K562 (cell line): Measurements from ENCODE around the gene FJX1. TPM values are rescaled to one million over a fixed set of nuclear protein-coding genes. Genes with fewer than 3 reads are reported as not detected.

ENCODE experiments used
- ATAC-seq: fragments of 200-7000 bp; cut with Tn5 transposase; 3 replicates; pipeline ENCODE4 v1.9.1; 2020; ENCODE audit warnings: moderate library complexity
- BruUV-seq: library from RNA; stranded (reverse); fragments of 400-500 nt; replicated peaks from 2 replicates; lab custom pipeline; 2021; lab: Mats Ljungman, UMichigan
- CTCF ChIA-PET: fragments of 300-600 bp; formaldehyde crosslinking; extraction: SDS; loops from one replicate; lab custom pipeline; 2021; ENCODE audit warnings: low intra/inter-chr PET ratio; lab: Yijun Ruan, JAX
- POLR2A ChIA-PET: fragments of 300-600, 350-650 bp; sonication (Branson Sonifier 250); formaldehyde crosslinking; extraction: SDS; loops from one replicate; lab custom pipeline; 2021; ENCODE audit warnings: antibody characterized with exemption, inconsistent platforms; lab: Yijun Ruan, JAX
- DNase-seq, 4 experiments: peaks; one replicate each; pipeline versions ENCODE4 v3.0.0 to v3.0.0-alpha.2; 2011 to 2018; ENCODE audit warnings: low spot score in 3 of 4, mixed read lengths in 3 of 4; ENCODE audit errors: extremely low read depth in 1 of 4
- FAIRE-seq: peaks from 2 replicates; lab custom pipeline; 2011; peaks lifted over from hg19 to GRCh38; lab: Jason Lieb, UNC
- H2AFZ ChIP-seq: 2 replicates; pipeline ENCODE4 v1.6.0; 2011; ENCODE audit warnings: low read depth, low read length, control low read depth, inconsistent platforms
- H3K27ac ChIP-seq: fragments of 200-600 bp; 3 replicates; pipeline ENCODE4 v1.8.0; 2011; ENCODE audit warnings: low read depth, mild to moderate bottlenecking, control low read depth, inconsistent platforms, low read length, moderate library complexity, mixed read lengths; ENCODE audit errors: extremely low read depth
- H3K27me3 ChIP-seq, 2 experiments: fragments of 300-600 bp in 1 of 2; 2 replicates in 1 of 2; 3 replicates in 1 of 2; pipeline versions ENCODE4 v1.6.0 to v1.8.0; 2011; ENCODE audit warnings: inconsistent platforms in 2 of 2, low read length in 2 of 2, mild to moderate bottlenecking in 1 of 2, mixed read lengths in 1 of 2, moderate library complexity in 1 of 2; ENCODE audit not compliant: control insufficient read depth in 2 of 2, insufficient read depth in 2 of 2
- H3K36me3 ChIP-seq: fragments of 300-600 bp; 3 replicates; pipeline ENCODE4 v1.8.0; 2011; ENCODE audit warnings: mild to moderate bottlenecking, low read length, inconsistent platforms; ENCODE audit not compliant: control insufficient read depth, insufficient read depth
- H3K4me1 ChIP-seq, 2 experiments: fragments of 200-600 bp in 1 of 2; replicated peaks in 1 of 2; 2 replicates in 1 of 2; 3 replicates in 1 of 2; pipeline versions ENCODE4 v1.5.1 to v1.8.0; 2011; ENCODE audit warnings: inconsistent platforms in 2 of 2, low read length in 2 of 2, mild to moderate bottlenecking in 1 of 2, mixed read lengths in 1 of 2, moderate library complexity in 1 of 2; ENCODE audit not compliant: control insufficient read depth in 2 of 2, insufficient read depth in 2 of 2
- H3K4me2 ChIP-seq: 2 replicates; pipeline ENCODE4 v1.6.1; 2011; ENCODE audit warnings: low read length, control low read depth, inconsistent platforms, mixed read lengths; ENCODE audit not compliant: insufficient read depth
- H3K4me3 ChIP-seq: fragments of 200-600 bp; sonication (generic), shearing (Covaris generic); 2 replicates; pipeline ENCODE4 v1.5.1; 2016; ENCODE audit warnings: control low read depth, inconsistent platforms
- H3K79me2 ChIP-seq: fragments of 200-600 bp; 3 replicates; pipeline ENCODE4 v1.8.0; 2011; ENCODE audit warnings: low read length, inconsistent platforms; ENCODE audit not compliant: control insufficient read depth, insufficient read depth
- H3K9ac ChIP-seq, 2 experiments: 2 replicates each; pipeline versions ENCODE4 v1.6.0 to v1.6.1; 2011; ENCODE audit warnings: low read depth in 2 of 2, low read length in 2 of 2, control low read depth in 1 of 2, inconsistent platforms in 1 of 2, mild to moderate bottlenecking in 1 of 2, mixed read lengths in 1 of 2; ENCODE audit not compliant: insufficient read depth in 1 of 2
- H3K9me1 ChIP-seq: one replicate; pipeline ENCODE4 v1.6.0; 2011; ENCODE audit warnings: inconsistent platforms, mild to moderate bottlenecking, low read length, moderate library complexity; ENCODE audit not compliant: control insufficient read depth, insufficient read depth
- H3K9me3 ChIP-seq: replicated peaks from 2 replicates; pipeline ENCODE4 v1.5.1; 2011; ENCODE audit warnings: low read depth, low read length, inconsistent platforms; ENCODE audit not compliant: control insufficient read depth, insufficient read depth
- H4K20me1 ChIP-seq: replicated peaks from 2 replicates; pipeline ENCODE4 v1.6.1; 2011; ENCODE audit warnings: low read length, inconsistent platforms, mixed read lengths; ENCODE audit not compliant: control insufficient read depth, insufficient read depth
- AFF4 ChIP-seq: sonication (generic); formaldehyde crosslinking; IDR thresholded peaks from 2 replicates; pipeline ENCODE4 v1.8.0; 2023; ENCODE audit warnings: mild to moderate bottlenecking, missing genetic modification reagents
- ARHGAP35 ChIP-seq: fragments of 450-650 bp; IDR thresholded peaks from 2 replicates; pipeline ENCODE4 v1.6.1; 2018; ENCODE audit not compliant: partially characterized antibody
- GTF2B ChIP-seq: IDR thresholded peaks from 2 replicates; pipeline ENCODE4 v1.6.1; 2011; ENCODE audit not compliant: insufficient read length; ENCODE audit errors: extremely low read depth
- KAT8 ChIP-seq: fragments of 450-650 bp; IDR thresholded peaks from 2 replicates; pipeline ENCODE4 v1.6.1; 2016; ENCODE audit warnings: low read depth, mild to moderate bottlenecking
- PHF21A ChIP-seq: fragments of 450-650 bp; IDR thresholded peaks from 2 replicates; pipeline ENCODE4 v1.6.1; 2017; ENCODE audit warnings: low read depth, borderline replicate concordance
- ZNF586 ChIP-seq: fragments of 450-650 bp; formaldehyde crosslinking; conservative IDR thresholded peaks from 2 replicates; pipeline ENCODE4 v1.4.0; 2020; ENCODE audit warnings: mild to moderate bottlenecking, moderate library complexity
- WGBS: fragments of 100-300 bp; shearing (Covaris generic); methylation state at CpG from one replicate; pipeline ENCODE4 v1.1.6; 2016; ENCODE audit warnings: low coverage, mixed read lengths; ENCODE audit not compliant: insufficient coverage; ENCODE audit errors: missing lambda C conversion rate; 5-methylcytosine and 5-hydroxymethylcytosine counted together
- in situ Hi-C: fragments of 300-500 bp; cut with MboI; formaldehyde crosslinking; loops from 4 replicates; pipeline ENCODE4 v1.15.0; 2018; ENCODE audit warnings: inconsistent platforms, mixed read lengths
- intact Hi-C: fragments of 100-400 bp; cut with micrococcal nuclease; formaldehyde crosslinking; loops from 2 replicates; pipeline ENCODE4 v1.14.2; 2022
- polyA plus RNA-seq, 8 experiments: library from polyadenylated mRNA; depleted of rRNA in 4 of 8; stranded (reverse) in 5 of 8; unstranded in 3 of 8; fragments of >200 nt; fragmentation: Nextera tagmentation in 2 of 8; fragmentation: Illumina TruSeq in 1 of 8; extraction: Ambion mirVana in 2 of 8; extraction: Trizol in 1 of 8; gene quantifications; 2 replicates each; pipeline versions ENCODE4 v1.2.1 to v1.2.3, GENCODE V29; 2011 to 2014; ENCODE audit warnings: inconsistent platforms in 1 of 8, missing spikeins in 1 of 8
- total RNA-seq, 7 experiments: library from RNA; depleted of rRNA in 6 of 7; stranded (reverse); fragments of >200 nt in 6 of 7; fragmentation: Illumina TruSeq in 2 of 7; extraction: Trizol in 2 of 7; gene quantifications; 2 replicates each; pipeline versions ENCODE4 v1.2.1 to v1.2.3, GENCODE V29; 2011 to 2021; ENCODE audit warnings: low replicate concordance in 1 of 7
- TF ChIP-seq, protein P1 (sequence below): sonication (generic); IDR thresholded peaks from 2 replicates; pipeline ENCODE4 v1.6.1; 2016
- TF ChIP-seq, protein P2 (sequence below), 2 experiments: fragments of 450-650 bp; IDR thresholded peaks; 2 replicates each; pipeline ENCODE4 v1.6.1; 2016; ENCODE audit warnings: mild to moderate bottlenecking in 2 of 2, borderline replicate concordance in 1 of 2, low read depth in 1 of 2, moderate library complexity in 1 of 2

Gene FJX1
- total and polyA plus RNA-seq, 9 of the 15 experiments (the other 6 are each of a cell fraction or from before 2014, with no cell fraction given) = 0.10 to 2.7 (median 0.72) TPM

- no peak overlapping the region for H3K4me2 ChIP-seq
- FAIRE-seq (no peak), DNase-seq (no peak), ATAC-seq (no peak)
- H3K4me3 ChIP-seq = no peak overlapping the region
- H3K9me1 ChIP-seq = no peaks in the 10 kb centered on the region
- no peaks in the 10 kb centered on the region for H3K36me3 ChIP-seq
- CTCF ChIA-PET = no interaction called here
- H3K9ac ChIP-seq = no peak overlapping the region
- peaks cover 19 to 30% of the 10 kb centered on the region in 2 experiments for H3K27me3 ChIP-seq
- no peaks in the 10 kb centered on the region for H3K4me1 ChIP-seq
- intact Hi-C loops = no loop called here
- TF ChIP-seq KAT8 = no peak
- no peak for TF ChIP-seq ZNF586 (CRISPR knock-in tag)
- no peak for TF ChIP-seq PHF21A
- no peak for TF ChIP-seq AFF4 (CRISPR knock-in tag)
- TF ChIP-seq ARHGAP35 = no peak
- TF ChIP-seq, protein P1, sequence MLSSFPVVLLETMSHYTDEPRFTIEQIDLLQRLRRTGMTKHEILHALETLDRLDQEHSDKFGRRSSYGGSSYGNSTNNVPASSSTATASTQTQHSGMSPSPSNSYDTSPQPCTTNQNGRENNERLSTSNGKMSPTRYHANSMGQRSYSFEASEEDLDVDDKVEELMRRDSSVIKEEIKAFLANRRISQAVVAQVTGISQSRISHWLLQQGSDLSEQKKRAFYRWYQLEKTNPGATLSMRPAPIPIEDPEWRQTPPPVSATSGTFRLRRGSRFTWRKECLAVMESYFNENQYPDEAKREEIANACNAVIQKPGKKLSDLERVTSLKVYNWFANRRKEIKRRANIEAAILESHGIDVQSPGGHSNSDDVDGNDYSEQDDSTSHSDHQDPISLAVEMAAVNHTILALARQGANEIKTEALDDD = no peak
- TF ChIP-seq, protein P2, sequence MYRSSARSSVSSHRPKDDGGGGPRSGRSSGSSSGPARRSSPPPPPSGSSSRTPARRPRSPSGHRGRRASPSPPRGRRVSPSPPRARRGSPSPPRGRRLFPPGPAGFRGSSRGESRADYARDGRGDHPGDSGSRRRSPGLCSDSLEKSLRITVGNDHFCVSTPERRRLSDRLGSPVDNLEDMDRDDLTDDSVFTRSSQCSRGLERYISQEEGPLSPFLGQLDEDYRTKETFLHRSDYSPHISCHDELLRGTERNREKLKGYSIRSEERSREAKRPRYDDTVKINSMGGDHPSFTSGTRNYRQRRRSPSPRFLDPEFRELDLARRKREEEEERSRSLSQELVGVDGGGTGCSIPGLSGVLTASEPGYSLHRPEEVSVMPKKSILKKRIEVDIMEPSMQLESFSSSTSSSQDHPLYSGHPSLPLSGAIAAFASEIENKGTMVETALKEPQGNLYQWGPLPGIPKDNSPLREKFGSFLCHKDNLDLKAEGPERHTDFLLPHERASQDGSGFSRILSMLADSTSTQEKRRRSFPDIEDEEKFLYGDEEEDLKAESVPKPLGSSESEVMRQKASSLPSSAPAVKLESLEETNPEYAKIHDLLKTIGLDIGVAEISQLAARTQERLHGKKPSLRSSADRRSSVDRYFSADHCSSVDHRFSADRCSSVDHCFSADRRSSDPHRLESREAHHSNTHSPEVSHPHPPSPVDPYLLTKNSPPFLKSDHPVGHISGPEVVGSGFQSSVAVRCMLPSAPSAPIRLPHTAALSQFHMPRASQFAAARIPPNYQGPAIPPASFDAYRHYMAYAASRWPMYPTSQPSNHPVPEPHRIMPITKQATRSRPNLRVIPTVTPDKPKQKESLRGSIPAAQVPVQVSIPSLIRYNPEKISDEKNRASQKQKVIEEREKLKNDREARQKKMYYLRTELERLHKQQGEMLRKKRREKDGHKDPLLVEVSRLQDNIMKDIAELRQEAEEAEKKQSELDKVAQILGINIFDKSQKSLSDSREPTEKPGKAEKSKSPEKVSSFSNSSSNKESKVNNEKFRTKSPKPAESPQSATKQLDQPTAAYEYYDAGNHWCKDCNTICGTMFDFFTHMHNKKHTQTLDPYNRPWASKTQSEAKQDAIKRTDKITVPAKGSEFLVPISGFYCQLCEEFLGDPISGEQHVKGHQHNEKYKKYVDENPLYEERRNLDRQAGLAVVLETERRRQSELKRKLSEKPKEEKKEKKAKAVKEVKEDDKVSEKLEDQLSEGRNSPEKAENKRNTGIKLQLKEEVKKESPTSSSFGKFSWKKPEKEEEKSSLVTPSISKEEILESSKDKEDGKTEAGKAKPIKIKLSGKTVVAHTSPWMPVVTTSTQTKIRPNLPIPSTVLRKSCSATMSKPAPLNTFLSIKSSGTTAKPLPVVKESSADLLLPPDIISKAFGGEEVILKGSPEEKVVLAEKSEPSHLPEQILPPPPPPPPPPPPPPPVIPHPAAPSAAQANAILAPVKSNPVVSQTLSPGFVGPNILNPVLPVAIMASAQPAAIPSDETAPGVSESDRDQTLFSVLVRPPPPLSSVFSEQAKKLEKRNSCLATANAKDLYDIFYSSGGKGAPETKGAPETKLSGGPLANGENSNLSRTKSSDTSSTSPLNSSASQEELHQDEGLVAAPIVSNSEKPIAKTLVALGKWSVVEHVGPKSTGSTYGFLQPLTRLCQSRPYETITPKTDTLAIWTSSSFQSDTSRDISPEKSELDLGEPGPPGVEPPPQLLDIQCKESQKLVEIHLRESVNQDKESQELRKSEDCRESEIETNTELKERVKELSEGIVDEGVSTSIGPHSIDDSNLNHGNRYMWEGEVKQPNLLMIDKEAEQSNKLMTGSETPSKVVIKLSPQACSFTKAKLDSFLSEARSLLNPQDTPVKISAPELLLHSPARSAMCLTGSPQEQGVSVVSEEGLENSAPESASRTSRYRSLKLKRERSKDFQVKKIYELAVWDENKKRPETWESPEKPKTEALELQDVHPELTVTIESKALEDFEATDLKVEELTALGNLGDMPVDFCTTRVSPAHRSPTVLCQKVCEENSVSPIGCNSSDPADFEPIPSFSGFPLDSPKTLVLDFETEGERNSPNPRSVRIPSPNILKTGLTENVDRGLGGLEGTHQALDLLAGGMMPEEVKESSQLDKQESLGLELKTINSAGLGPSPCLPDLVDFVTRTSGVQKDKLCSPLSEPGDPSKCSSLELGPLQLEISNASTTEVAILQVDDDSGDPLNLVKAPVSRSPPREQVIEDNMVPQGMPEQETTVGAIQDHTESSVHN (IDR thresholded peaks at IDR 0.05; ENCODE audit: borderline replicate concordance in 1 of 2, low read depth in 1 of 2) = no peak
- TF ChIP-seq GTF2B = no peak
- POLR2A ChIA-PET = no interaction called here
- no peak overlapping the region for H3K27ac ChIP-seq
- WGBS = under 1% methylated on average over 9 of the region's 9 CpGs
- in situ Hi-C loops = no loop called here
- H2AFZ ChIP-seq = no peak overlapping the region
- H3K79me2 ChIP-seq = no peaks in the 10 kb centered on the region
- BruUV-seq = no TSS peak
- no peaks in the 10 kb centered on the region for H3K9me3 ChIP-seq
- H4K20me1 ChIP-seq = no peaks in the 10 kb centered on the region
Observed at GRCh38 chr11:35639591-35640179, 21.4 kb downstream of the FJX1 start.
